Renal cortex interstitium (tissue), 11 donors: ENCODE data around the gene CLPTM1L. TPM values are rescaled to one million over a fixed set of nuclear protein-coding genes. Genes with fewer than 3 reads are reported as not detected.
"Not testable (repeated sequence)": the region's sequence is repeated elsewhere in the genome, so short reads cannot be mapped to it uniquely, and the experiment has no call there.

Experiments
- DNase-seq, 11 donors: peaks; one replicate each; pipeline ENCODE4 v3.0.0-alpha.2; 2013; ENCODE audit warnings: low read depth in 9 of 11, low spot score in 4 of 11; ENCODE audit errors: extremely low read depth in 1 of 11
- polyA plus RNA-seq, 3 donors: library from polyadenylated mRNA; unstranded; fragments of 120-200 nt; gene quantifications; one replicate each; pipeline ENCODE4 v1.2.1, GENCODE V29; 2013; ENCODE audit not compliant: insufficient read length in 3 of 3

Gene CLPTM1L
- polyA plus RNA-seq, 3 donors, result 124 to 129 (median 127) TPM

- no peak for DNase-seq
Measured at GRCh38 chr5:1351156-1351555, 6.3 kb upstream of the CLPTM1L start.

GRCh38 chr5:1349246-1349645 lies 4.3 kb upstream of the CLPTM1L start:
- DNase-seq, result no peak

GRCh38 chr5:1348986-1349245 lies 4.0 kb upstream of the CLPTM1L start:
- no peak for DNase-seq

GRCh38 chr5:1347571-1347970 lies 2.7 kb upstream of the CLPTM1L start:
- no peak for DNase-seq

GRCh38 chr5:1346627-1347440 lies 1.9 kb upstream of the CLPTM1L start:
- no peak for DNase-seq

- no peak for DNase-seq
Measured at GRCh38 chr5:1345876-1346626, 1.2 kb upstream of the CLPTM1L start.

- no peak for DNase-seq
Measured at GRCh38 chr5:1343931-1344901, 683 bp downstream of the CLPTM1L start.

- DNase-seq, result no peak
Measured at GRCh38 chr5:1343315-1343751, 1.6 kb downstream of the CLPTM1L start.

- DNase-seq, result not testable (repeated sequence)
Measured at GRCh38 chr5:1342711-1343110, 2.2 kb downstream of the CLPTM1L start.

GRCh38 chr5:1342268-1342667 lies 2.6 kb downstream of the CLPTM1L start:
- no peak for DNase-seq

GRCh38 chr5:1341863-1342262 lies 3.0 kb downstream of the CLPTM1L start:
- no peak for DNase-seq

- DNase-seq, result not testable (repeated sequence)
Measured at GRCh38 chr5:1339818-1340210, 5.1 kb downstream of the CLPTM1L start.

- DNase-seq, result not testable (repeated sequence)
Measured at GRCh38 chr5:1339139-1339817, 5.6 kb downstream of the CLPTM1L start.

- no peak for DNase-seq
Measured at GRCh38 chr5:1338506-1339070, 6.3 kb downstream of the CLPTM1L start.

- no peak for DNase-seq
Measured at GRCh38 chr5:1338196-1338490, 6.8 kb downstream of the CLPTM1L start.

- no peak for DNase-seq
Measured at GRCh38 chr5:1337489-1338195, 7.3 kb downstream of the CLPTM1L start.

GRCh38 chr5:1336749-1337488 lies 8.0 kb downstream of the CLPTM1L start:
- no peak for DNase-seq
